GM23248 (cell line): ENCODE measurements around the gene MORC2.

ENCODE experiments used
- EZH2 ChIP-seq: fragments of 200-600 bp; sonication (generic); IDR thresholded peaks from 2 replicates; pipeline ENCODE4 v1.6.1; 2018; ENCODE audit warnings: antibody characterized with exemption, mild to moderate bottlenecking; ENCODE audit not compliant: insufficient read depth, poor library complexity, severe bottlenecking
- EZH2phosphoT487 ChIP-seq: fragments of 200-600 bp; sonication (generic); IDR thresholded peaks from 2 replicates; pipeline ENCODE4 v1.6.1; 2018; ENCODE audit warnings: antibody characterized with exemption, moderate library complexity, mild to moderate bottlenecking, low read depth; ENCODE audit not compliant: insufficient read depth

DNA sequence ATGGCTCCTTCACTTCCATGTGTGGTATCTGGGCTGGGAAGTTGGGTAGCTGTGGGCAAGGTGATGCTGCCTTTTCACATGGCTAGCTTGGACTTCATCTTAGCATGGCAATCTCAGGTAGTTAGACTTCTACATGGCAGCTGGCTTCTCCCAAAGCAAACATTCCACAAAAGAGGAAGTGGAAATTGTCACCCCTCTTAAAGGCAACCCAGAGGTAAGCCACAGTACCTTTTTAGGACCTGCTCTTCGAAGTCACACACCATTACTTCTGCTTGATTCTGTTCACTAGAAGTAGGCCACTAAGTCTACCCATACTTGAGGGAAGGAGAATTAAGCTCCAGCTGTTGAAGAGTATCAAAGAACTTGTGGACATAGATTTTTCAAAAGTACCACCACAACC, 26.4 kb upstream of the MORC2 start:
- TF ChIP-seq EZH2phosphoT487 (no peak), EZH2 (no peak)
